Measurements from ENCODE around the gene REXO4. TPM values are rescaled to one million over a fixed set of nuclear protein-coding genes. Genes with fewer than 3 reads are reported as not detected.

The REXO4 gene
- total RNA-seq, 4 donors from 2014 or later, result 17.9 to 27.0 (median 22.7) TPM

DNA sequence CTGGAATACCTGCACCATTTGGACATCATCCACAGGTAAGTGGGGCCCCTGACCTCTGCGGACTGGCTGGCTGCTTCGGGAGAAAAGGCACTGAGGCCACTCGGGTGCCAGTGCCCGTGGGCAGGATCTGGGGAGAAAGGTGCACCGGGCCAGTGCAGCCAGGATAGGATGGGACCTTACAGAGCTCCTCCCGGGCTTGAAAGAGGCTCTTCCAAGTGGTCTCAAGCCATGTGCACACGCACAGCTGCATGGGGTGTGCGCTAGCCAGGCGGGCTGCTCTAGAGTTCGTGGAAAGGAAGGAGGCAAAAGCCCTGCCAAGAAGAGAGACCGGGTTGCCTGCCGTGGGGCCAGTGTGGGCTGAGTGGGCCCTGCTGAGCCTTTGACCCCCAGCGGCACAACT, 28.2 kb downstream of the REXO4 start:
- no peak for DNase-seq (ENCODE audit: low spot score in 2 of 2)
- H3K9me3 ChIP-seq, result no peaks in the 10 kb centered on the region
- TF ChIP-seq, protein P1, sequence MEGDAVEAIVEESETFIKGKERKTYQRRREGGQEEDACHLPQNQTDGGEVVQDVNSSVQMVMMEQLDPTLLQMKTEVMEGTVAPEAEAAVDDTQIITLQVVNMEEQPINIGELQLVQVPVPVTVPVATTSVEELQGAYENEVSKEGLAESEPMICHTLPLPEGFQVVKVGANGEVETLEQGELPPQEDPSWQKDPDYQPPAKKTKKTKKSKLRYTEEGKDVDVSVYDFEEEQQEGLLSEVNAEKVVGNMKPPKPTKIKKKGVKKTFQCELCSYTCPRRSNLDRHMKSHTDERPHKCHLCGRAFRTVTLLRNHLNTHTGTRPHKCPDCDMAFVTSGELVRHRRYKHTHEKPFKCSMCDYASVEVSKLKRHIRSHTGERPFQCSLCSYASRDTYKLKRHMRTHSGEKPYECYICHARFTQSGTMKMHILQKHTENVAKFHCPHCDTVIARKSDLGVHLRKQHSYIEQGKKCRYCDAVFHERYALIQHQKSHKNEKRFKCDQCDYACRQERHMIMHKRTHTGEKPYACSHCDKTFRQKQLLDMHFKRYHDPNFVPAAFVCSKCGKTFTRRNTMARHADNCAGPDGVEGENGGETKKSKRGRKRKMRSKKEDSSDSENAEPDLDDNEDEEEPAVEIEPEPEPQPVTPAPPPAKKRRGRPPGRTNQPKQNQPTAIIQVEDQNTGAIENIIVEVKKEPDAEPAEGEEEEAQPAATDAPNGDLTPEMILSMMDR (IDR thresholded peaks at IDR 0.05), result no peak
- TF ChIP-seq EP300 (IDR thresholded peaks at IDR 0.05), result no peak
- TF ChIP-seq POLR2A (IDR thresholded peaks at IDR 0.05), result no peak
- peaks cover 0 to 17% of the 10 kb centered on the region in 2 donors for H3K27me3 ChIP-seq
- H3K36me3 ChIP-seq, result no peaks in the 10 kb centered on the region
- H3K4me3 ChIP-seq, result no peak overlapping the region
- WGBS, 2 donors, result 79 to 80% methylated on average over 13 of the region's 13 CpGs
- H3K4me1 ChIP-seq, result no peaks in the 10 kb centered on the region
- no peak overlapping the region for H3K27ac ChIP-seq

DNA sequence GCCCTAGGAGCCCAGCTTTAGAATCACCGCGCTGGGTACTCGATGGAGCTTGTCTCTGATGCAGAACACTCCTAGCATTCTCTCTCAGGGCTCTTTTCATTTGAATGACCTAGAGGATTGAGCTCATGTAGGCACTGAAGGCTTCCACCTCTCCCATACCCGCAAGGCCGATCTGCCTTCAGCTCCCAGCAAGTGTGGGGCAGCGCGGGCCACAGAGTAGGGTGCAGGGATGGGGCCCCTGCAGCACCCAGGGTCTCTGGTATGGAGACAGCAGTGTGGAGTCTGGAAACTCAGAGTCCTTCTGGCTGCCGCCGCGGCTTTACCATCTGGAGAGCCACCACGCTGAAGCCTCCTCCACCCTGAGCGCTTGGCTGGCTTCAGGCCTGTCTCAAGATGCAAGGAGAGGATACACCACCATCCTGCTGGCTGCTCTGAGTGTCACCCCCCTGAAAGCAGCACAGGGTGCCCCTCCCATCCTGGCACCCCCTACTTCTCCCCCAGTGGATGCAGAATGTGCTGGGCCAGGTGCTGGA, 28.7 kb downstream of the REXO4 start:
- TF ChIP-seq, protein P1 (IDR thresholded peaks at IDR 0.05), result no peak
- no peak for TF ChIP-seq POLR2A (IDR thresholded peaks at IDR 0.05)
- TF ChIP-seq EP300 (IDR thresholded peaks at IDR 0.05), result no peak
- no peak for DNase-seq (ENCODE audit: low spot score in 2 of 2)
- Histone ChIP-seq H3K27ac (no peak overlapping the region), H3K4me1 (no peaks in the 10 kb centered on the region), H3K36me3 (no peaks in the 10 kb centered on the region), H3K27me3 (peaks cover 0 to 12% of the 10 kb centered on the region in 2 donors), H3K4me3 (no peak overlapping the region), H3K9me3 (no peaks in the 10 kb centered on the region)
- 90 to 91% methylated on average over 8 to 12 of the region's 12 CpGs for WGBS, 2 donors

DNA sequence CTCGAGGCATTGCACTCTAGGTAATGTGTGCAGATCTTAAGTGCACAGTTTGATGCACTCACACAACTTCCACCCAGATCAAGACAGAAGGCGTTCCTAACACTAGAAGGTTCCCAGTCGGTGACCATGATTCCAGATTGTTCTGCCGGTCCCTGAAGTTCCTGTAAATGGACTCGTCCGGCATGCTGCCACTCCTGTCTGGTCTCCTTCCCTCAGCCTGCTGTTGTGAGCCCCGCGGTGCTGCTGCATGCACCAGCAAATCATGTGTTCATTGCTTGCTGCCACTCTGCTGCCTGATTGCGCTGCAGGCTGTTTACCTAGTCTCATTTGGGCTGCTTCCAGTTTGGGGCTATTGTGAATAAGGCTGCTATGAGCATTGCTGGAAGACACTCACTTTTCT, 30.1 kb downstream of the REXO4 start:
- Histone ChIP-seq H3K9me3 (no peaks in the 10 kb centered on the region), H3K4me1 (no peaks in the 10 kb centered on the region), H3K4me3 (no peak overlapping the region), H3K27ac (no peak overlapping the region), H3K36me3 (no peaks in the 10 kb centered on the region), H3K27me3 (peaks cover 0 to 9% of the 10 kb centered on the region in 2 donors)
- DNase-seq (ENCODE audit: low spot score in 2 of 2), result no peak
- 85 to 88% methylated on average over 9 of the region's 9 CpGs for WGBS, 2 donors
- TF ChIP-seq POLR2A (IDR thresholded peaks at IDR 0.05) (no peak), EP300 (IDR thresholded peaks at IDR 0.05) (no peak)
- TF ChIP-seq, protein P1 (IDR thresholded peaks at IDR 0.05), result no peak

DNA sequence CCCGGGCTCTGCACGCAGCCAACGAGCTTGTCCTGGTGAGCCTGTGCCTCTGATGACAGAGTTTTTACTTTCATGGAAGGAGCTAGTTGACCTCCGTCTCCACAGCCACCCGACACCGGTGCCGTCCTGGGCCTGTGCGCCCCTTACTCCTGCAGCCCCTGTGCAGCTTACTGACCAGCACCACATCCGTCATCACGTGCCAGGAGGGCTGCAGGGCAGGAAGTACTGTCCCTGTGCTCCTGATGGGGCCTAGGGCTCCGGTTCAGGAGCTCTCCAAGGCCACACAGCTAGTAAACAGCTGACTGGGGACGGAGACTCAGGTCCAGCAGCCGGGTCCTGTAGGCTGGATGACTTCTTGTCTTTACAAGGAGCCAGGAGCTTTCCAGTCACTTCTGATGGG, 31.5 kb downstream of the REXO4 start:
- Histone ChIP-seq H3K27ac (no peak overlapping the region), H3K36me3 (no peaks in the 10 kb centered on the region), H3K4me3 (no peak overlapping the region), H3K27me3 (peaks cover 0 to 5% of the 10 kb centered on the region in 2 donors), H3K9me3 (no peaks in the 10 kb centered on the region), H3K4me1 (no peaks in the 10 kb centered on the region)
- 77 to 81% methylated on average over 10 to 13 of the region's 13 CpGs for WGBS, 2 donors
- DNase-seq (ENCODE audit: low spot score in 2 of 2), result no peak
- TF ChIP-seq, protein P1 (IDR thresholded peaks at IDR 0.05), result no peak

DNA sequence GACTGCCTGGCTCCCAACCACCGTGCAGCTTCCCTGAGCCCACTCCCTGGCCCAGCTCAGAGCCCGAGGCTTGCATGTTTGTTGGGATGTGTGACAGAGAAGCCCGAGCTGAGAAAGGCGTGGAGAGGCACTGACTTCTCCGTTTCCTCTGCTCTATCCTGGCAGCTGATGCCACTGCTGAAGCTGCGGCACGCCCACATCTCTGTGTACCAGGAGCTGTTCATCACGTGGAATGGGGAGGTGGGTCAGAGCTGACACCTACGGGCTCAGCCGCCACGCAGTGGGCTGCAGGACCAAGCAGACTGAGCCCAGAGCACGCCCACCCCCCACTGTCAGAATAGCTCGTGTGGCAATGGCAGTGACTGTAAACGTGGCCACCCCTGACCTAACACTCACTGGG, 32.4 kb downstream of the REXO4 start:
- Histone ChIP-seq H3K27ac (no peak overlapping the region), H3K27me3 (no peaks in the 10 kb centered on the region), H3K9me3 (no peaks in the 10 kb centered on the region), H3K36me3 (no peaks in the 10 kb centered on the region), H3K4me3 (no peak overlapping the region), H3K4me1 (no peaks in the 10 kb centered on the region)
- WGBS, 2 donors, result 86 to 88% methylated on average over 13 to 14 of the region's 14 CpGs
- TF ChIP-seq, protein P1 (IDR thresholded peaks at IDR 0.05), result no peak
- no peak for TF ChIP-seq POLR2A (IDR thresholded peaks at IDR 0.05)
- no peak for TF ChIP-seq EP300 (IDR thresholded peaks at IDR 0.05)
- DNase-seq (ENCODE audit: low spot score in 2 of 2), result no peak

Data from tibial nerve (tissue), 4 donors.